Thyroid gland (tissue), 4 donors: ENCODE measurements around the gene ATP10B. TPM values are rescaled to one million over a fixed set of nuclear protein-coding genes. Genes with fewer than 3 reads are reported as not detected.

Experiments
- DNase-seq, 2 donors: peaks; one replicate each; pipeline ENCODE4 v3.0.0-alpha.2; 2019
- H3K27ac ChIP-seq, 3 donors: fragments of 200-600 bp; sonication (generic); 1 replicate in 2 of 3; 2 replicates in 1 of 3; pipeline ENCODE4 v1.5.1; 2016 to 2019; ENCODE audit warnings: mild to moderate bottlenecking in 1 of 3, moderate library complexity in 1 of 3
- H3K27me3 ChIP-seq: fragments of 200-600 bp; sonication (generic); one replicate; pipeline ENCODE4 v1.5.1; 2019
- H3K36me3 ChIP-seq, 2 donors: fragments of 200-600 bp; sonication (generic); one replicate each; pipeline ENCODE4 v1.5.1; 2016 to 2019
- H3K4me1 ChIP-seq, 2 donors: fragments of 200-600 bp; sonication (generic); one replicate each; pipeline ENCODE4 v1.5.1; 2017 to 2019
- H3K4me3 ChIP-seq, 3 donors: fragments of 200-600 bp; sonication (generic); replicated peaks in 1 of 3; 1 replicate in 2 of 3; 2 replicates in 1 of 3; pipeline ENCODE4 v1.5.1; 2016; ENCODE audit warnings: mild to moderate bottlenecking in 1 of 3
- H3K9me3 ChIP-seq: fragments of 200-600 bp; sonication (generic); one replicate; pipeline ENCODE4 v1.5.1; 2017
- POLR2A ChIP-seq, 2 donors: fragments of 450-650 bp; IDR thresholded peaks; one replicate each; pipeline ENCODE4 v1.6.1; 2017; ENCODE audit warnings: antibody characterized with exemption in 2 of 2, mild to moderate bottlenecking in 2 of 2, moderate library complexity in 1 of 2
- WGBS, 2 donors: methylation state at CpG; one replicate each; pipeline ENCODE4 v1.1.5; 2017; 5-methylcytosine and 5-hydroxymethylcytosine counted together
- intact Hi-C: fragments of 100-400 bp; cut with DNase I; formaldehyde crosslinking; loops from one replicate; pipeline ENCODE4 v1.15.1; 2023
- total RNA-seq, 4 donors: library from RNA; depleted of rRNA; stranded (reverse); fragments of >200 nt; gene quantifications; one replicate each; pipeline ENCODE4 v1.2.3, GENCODE V29; 2016
- TF ChIP-seq, protein P1 (sequence below), 6 experiments: fragments of 200-600 bp in 3 of 6; fragments of 450-650 bp in 3 of 6; sonication (generic) in 3 of 6; IDR thresholded peaks; one replicate each; pipeline ENCODE4 v1.5.1; 2016 to 2019; ENCODE audit warnings: antibody characterized with exemption in 6 of 6, mild to moderate bottlenecking in 2 of 6, inconsistent platforms in 1 of 6, moderate library complexity in 1 of 6

ATP10B gene
- total RNA-seq, 4 donors from 2014 or later = 0.13 to 0.42 (median 0.15) TPM; not detected in 1

GRCh38 chr5:160626322-160626721 lies 225.7 kb downstream of the ATP10B start:
- no peak for DNase-seq
- intact Hi-C loops = no loop called here
- WGBS, 2 donors = 73 to 74% methylated on average over 7 of the region's 7 CpGs
- Histone ChIP-seq H3K27ac (no peak overlapping the region), H3K27me3 (no peaks in the 10 kb centered on the region), H3K4me3 (no peak overlapping the region), H3K9me3 (no peaks in the 10 kb centered on the region), H3K4me1 (no peaks in the 10 kb centered on the region), H3K36me3 (no peaks in the 10 kb centered on the region)
- TF ChIP-seq, protein P1, sequence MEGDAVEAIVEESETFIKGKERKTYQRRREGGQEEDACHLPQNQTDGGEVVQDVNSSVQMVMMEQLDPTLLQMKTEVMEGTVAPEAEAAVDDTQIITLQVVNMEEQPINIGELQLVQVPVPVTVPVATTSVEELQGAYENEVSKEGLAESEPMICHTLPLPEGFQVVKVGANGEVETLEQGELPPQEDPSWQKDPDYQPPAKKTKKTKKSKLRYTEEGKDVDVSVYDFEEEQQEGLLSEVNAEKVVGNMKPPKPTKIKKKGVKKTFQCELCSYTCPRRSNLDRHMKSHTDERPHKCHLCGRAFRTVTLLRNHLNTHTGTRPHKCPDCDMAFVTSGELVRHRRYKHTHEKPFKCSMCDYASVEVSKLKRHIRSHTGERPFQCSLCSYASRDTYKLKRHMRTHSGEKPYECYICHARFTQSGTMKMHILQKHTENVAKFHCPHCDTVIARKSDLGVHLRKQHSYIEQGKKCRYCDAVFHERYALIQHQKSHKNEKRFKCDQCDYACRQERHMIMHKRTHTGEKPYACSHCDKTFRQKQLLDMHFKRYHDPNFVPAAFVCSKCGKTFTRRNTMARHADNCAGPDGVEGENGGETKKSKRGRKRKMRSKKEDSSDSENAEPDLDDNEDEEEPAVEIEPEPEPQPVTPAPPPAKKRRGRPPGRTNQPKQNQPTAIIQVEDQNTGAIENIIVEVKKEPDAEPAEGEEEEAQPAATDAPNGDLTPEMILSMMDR (IDR thresholded peaks at IDR 0.05) = no peak
- TF ChIP-seq POLR2A (IDR thresholded peaks at IDR 0.05) = no peak

GRCh38 chr5:160621526-160621925 lies 230.5 kb downstream of the ATP10B start:
- intact Hi-C loops = no loop called here
- no peaks in the 10 kb centered on the region for H3K27me3 ChIP-seq
- no peak overlapping the region for H3K4me3 ChIP-seq
- WGBS, 2 donors = 84 to 93% methylated on average over 1 of the region's 1 CpG
- DNase-seq = no peak
- H3K9me3 ChIP-seq = no peaks in the 10 kb centered on the region
- TF ChIP-seq POLR2A (IDR thresholded peaks at IDR 0.05) = no peak
- TF ChIP-seq, protein P1 (IDR thresholded peaks at IDR 0.05) = no peak
- H3K27ac ChIP-seq = no peak overlapping the region
- no peaks in the 10 kb centered on the region for H3K36me3 ChIP-seq
- no peaks in the 10 kb centered on the region for H3K4me1 ChIP-seq

DNA sequence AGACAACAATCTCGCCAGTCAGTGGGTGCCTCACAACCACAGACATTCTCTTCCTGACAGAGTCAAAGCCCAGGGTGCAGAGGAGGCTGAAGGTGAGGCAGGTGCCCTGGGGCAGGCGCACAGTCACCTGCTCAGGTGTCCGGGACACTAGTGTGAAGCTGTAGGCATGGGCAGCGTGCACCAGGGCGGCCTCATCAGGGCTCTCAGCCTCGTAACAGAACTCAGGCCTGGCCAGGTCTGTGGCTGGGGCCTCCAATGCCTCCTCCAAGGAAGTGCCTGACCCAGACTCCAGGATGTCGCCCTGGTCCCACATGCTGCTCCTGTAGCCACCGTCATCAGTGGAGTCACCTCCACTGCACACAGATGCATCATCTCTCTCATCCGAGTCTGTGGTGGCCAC lies 231.6 kb downstream of the ATP10B start:
- Histone ChIP-seq H3K27me3 (no peaks in the 10 kb centered on the region), H3K4me1 (no peaks in the 10 kb centered on the region), H3K4me3 (no peak overlapping the region), H3K9me3 (no peaks in the 10 kb centered on the region), H3K27ac (no peak overlapping the region), H3K36me3 (no peaks in the 10 kb centered on the region)
- 100% methylated on average over 2 to 3 of the region's 9 CpGs for whole genome bisulfite sequencing, 2 donors
- DNase-seq = no peak
- TF ChIP-seq POLR2A (IDR thresholded peaks at IDR 0.05) = no peak
- TF ChIP-seq, protein P1 (IDR thresholded peaks at IDR 0.05) = no peak
- intact Hi-C loops = no loop called here

GRCh38 chr5:160619381-160619780 lies 232.6 kb downstream of the ATP10B start:
- H3K27ac ChIP-seq = no peak overlapping the region
- no peak overlapping the region for H3K4me3 ChIP-seq
- H3K9me3 ChIP-seq = no peaks in the 10 kb centered on the region
- TF ChIP-seq, protein P1 (IDR thresholded peaks at IDR 0.05) = no peak
- TF ChIP-seq POLR2A (IDR thresholded peaks at IDR 0.05) = no peak
- H3K36me3 ChIP-seq = no peaks in the 10 kb centered on the region
- DNase-seq = no peak
- intact Hi-C loops = no loop called here
- H3K27me3 ChIP-seq = no peaks in the 10 kb centered on the region
- 67 to 69% methylated on average over 3 of the region's 3 CpGs for WGBS, 2 donors
- no peaks in the 10 kb centered on the region for H3K4me1 ChIP-seq

- no peaks in the 10 kb centered on the region for H3K27me3 ChIP-seq
- no peaks in the 10 kb centered on the region for H3K9me3 ChIP-seq
- no peaks in the 10 kb centered on the region for H3K4me1 ChIP-seq
- WGBS, 2 donors = 50 to 76% methylated on average over 1 of the region's 1 CpG
- H3K36me3 ChIP-seq = no peaks in the 10 kb centered on the region
- intact Hi-C loops = no loop called here
- DNase-seq = no peak
- H3K4me3 ChIP-seq = no peak overlapping the region
- no peak overlapping the region for H3K27ac ChIP-seq
- TF ChIP-seq, protein P1 (IDR thresholded peaks at IDR 0.05) = no peak
- TF ChIP-seq POLR2A (IDR thresholded peaks at IDR 0.05) = no peak
Measured at GRCh38 chr5:160618286-160618685, 233.7 kb downstream of the ATP10B start.
